ENCODE results near the gene CDC42BPA.

DNA sequence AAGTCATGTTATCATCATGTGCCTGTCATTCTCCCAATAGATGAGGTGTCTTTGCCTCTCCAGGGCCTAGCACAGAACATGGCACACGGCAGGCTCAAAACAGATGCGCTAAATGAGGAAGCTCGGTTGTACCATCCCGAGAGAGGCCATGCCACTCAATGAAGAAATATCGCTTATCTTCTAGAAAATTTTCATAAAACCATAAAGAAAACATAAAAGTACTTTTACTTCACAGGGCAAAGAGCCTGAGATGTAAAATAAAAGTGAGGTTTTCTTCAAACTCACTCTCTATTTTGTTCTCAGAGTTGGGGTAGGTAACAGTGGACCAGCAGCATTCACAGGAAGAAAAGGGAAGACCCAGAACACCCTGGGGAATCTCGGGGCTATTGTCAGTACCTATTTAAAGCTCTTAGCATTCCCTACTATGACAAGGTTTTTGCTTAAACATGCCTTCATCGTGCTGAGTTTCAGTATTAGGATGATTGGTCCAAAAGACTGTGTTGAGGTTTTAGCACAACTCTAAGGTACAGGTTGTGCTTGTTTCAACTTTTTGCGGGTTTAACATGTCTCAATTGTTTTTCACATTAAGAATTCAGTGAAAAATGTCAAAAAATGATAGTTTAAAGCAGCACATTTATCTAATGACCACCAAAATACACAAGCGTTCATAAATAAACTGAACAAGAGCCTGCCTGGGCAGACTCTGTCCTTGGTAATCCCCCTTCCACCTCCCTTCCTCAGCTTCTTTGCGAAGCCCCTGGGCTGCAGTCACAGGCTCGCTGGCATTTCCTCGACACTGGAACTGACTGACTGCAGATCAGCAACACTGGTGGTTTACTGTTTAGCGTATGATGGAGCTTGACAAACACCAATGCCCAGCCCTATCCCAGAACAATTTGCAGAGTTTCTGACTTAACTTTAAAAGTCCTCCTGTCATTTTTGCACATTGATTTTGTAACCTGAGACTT lies 322.6 kb downstream of the CDC42BPA start:
- TF ChIP-seq POU5F1 (IDR thresholded peaks at IDR 0.05; ENCODE audit: low read depth, low read length): no peak
- TF ChIP-seq CTCF (IDR thresholded peaks at IDR 0.05; ENCODE audit: control extremely low read depth in 1 of 3, insufficient read depth in 1 of 3, low read depth in 1 of 3, low read length in 3 of 3): no peak
- TF ChIP-seq POLR2A (IDR thresholded peaks at IDR 0.05; ENCODE audit: control extremely low read depth in 1 of 2, low read depth in 2 of 2, low read length in 2 of 2): no peak
- TF ChIP-seq TBP (IDR thresholded peaks at IDR 0.05; ENCODE audit: low read depth, low read length): no peak
- no peak for TF ChIP-seq EZH2 (IDR thresholded peaks at IDR 0.05; ENCODE audit: low read depth, low read length, severe bottlenecking)
- no peak for TF ChIP-seq EP300 (IDR thresholded peaks at IDR 0.05; ENCODE audit: borderline replicate concordance in 1 of 2, low read depth in 2 of 2, low read length in 2 of 2)
- TF ChIP-seq RFX5 (IDR thresholded peaks at IDR 0.05; ENCODE audit: borderline replicate concordance, low read depth, low read length): no peak
- TF ChIP-seq SRF (IDR thresholded peaks at IDR 0.05; ENCODE audit: low read depth, low read length): no peak
- no peak for TF ChIP-seq SP4 (IDR thresholded peaks at IDR 0.05; ENCODE audit: low read length)
- TF ChIP-seq KDM1A (IDR thresholded peaks at IDR 0.05; ENCODE audit: borderline replicate concordance, low read length): no peak
- TF ChIP-seq SIX5 (IDR thresholded peaks at IDR 0.05; ENCODE audit: low read depth, low read length): no peak
- no peak for TF ChIP-seq E2F6 (IDR thresholded peaks at IDR 0.05)
- TF ChIP-seq CBX5 (IDR thresholded peaks at IDR 0.05; ENCODE audit: low read depth, low read length): no peak
- no peak for TF ChIP-seq GABPA (IDR thresholded peaks at IDR 0.05; ENCODE audit: borderline replicate concordance, insufficient read depth, low read length)

Measured in H1 (cell line).